HG03060 (cell line): ENCODE data around the gene NKAP.
"Not testable (repeated sequence)": the region's sequence is repeated elsewhere in the genome, so short reads cannot be mapped to it uniquely, and the experiment has no call there.

Source experiments
- ATAC-seq: cut with Tn5 transposase; IDR thresholded peaks from one replicate; pipeline ENCODE4 v1.9.1; 2021; ENCODE audit warnings: low read depth, moderate number of reproducible peaks; ENCODE audit not compliant: unreplicated experiment

NKAP gene

GRCh38 chrX:119942173-119942819 is 1.3 kb downstream of the NKAP start:
- no peak for ATAC-seq

GRCh38 chrX:119941336-119941735 is 2.2 kb downstream of the NKAP start:
- no peak for ATAC-seq

- ATAC-seq, result no peak
These were observed 8.2 kb downstream of the NKAP start for GRCh38 chrX:119935215-119935874.

DNA sequence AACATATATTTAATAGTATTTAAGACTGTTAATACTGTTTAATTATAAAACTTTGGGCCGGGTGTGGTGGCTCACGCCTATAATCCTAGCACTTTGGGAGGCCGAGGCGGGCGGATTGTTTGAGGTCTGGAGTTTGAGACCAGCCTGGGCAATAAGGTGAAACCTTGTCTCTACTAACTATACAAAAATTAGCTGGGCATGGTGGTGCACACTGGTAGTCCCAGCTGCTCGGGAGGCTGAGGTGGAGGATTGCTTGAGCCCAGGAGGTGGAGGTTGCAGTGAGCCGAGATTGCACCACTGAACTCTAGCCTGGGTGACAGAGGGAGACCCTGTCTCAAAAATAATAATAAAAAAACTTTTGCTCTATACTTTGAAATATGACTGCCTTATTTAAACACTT is 21.2 kb downstream of the NKAP start:
- not testable (repeated sequence) for ATAC-seq

GRCh38 chrX:119919835-119920585 is 23.5 kb downstream of the NKAP start:
- no peak for ATAC-seq

- no peak for ATAC-seq
These were observed 25.7 kb downstream of the NKAP start for GRCh38 chrX:119917877-119918276.

GRCh38 chrX:119916310-119916709 is 27.2 kb downstream of the NKAP start:
- ATAC-seq, result no peak

DNA sequence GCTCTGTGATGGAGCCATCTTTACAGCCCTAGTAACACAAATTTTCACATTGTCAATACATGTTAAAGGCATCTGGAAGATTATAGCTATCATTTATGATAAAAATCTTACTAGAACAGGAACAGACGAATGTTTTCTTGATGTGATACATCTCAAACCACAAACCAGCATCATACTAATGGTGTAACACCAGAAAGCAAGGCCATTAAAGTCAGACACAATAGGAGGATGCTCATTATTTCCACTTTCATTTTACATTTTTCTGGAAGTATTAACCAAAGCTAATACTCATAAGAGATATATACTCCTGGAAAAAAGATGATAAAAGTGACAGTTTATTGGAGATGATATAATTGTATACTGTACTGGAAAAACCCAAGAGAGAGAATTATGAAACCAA is 42.6 kb downstream of the NKAP start:
- no peak for ATAC-seq

- ATAC-seq, result no peak
These were observed 44.4 kb downstream of the NKAP start for GRCh38 chrX:119899125-119899524.

GRCh38 chrX:119895843-119896326 is 47.7 kb downstream of the NKAP start, which contains the start of gene AKAP14:
Gene AKAP14 (plus strand): TSS chrX:119895893. CDS start chrX:119903224, 7,331 bp downstream.
- no peak for ATAC-seq

DNA sequence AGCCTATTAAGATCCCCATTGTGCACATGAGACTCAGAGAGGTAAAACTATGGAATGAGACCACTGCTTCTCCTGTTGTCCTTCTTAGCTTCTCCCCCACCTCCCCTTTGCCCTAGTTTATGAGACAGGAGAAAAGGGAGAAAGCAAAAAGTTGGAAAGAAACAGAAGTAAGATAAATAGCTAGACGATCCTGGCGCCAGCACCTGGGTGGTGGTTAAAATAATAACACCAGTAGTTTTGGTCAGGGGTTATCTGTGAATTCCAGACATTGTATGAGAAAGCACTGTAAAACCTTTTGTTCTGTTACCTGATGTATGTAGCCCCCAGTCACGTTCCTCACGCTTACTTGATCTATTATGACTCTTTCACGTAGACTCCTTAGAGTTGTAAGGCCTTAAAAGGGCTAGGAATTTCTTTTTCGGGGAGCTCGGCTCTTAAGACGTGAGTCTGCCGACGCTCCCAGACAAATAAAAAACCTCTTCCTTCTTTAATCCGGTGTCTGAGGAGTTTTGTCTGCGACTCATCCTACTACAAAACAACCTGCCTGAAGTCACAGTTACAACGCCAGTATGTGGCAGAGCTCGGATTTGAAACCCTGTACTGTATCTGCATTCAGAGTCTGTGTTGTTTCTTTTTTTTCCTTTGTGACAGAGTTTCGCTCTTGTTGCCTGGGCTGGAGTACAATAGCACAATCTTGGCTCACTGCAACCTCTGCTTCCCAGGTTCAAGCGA is 51.4 kb downstream of the NKAP start:
- not testable (repeated sequence) for ATAC-seq

DNA sequence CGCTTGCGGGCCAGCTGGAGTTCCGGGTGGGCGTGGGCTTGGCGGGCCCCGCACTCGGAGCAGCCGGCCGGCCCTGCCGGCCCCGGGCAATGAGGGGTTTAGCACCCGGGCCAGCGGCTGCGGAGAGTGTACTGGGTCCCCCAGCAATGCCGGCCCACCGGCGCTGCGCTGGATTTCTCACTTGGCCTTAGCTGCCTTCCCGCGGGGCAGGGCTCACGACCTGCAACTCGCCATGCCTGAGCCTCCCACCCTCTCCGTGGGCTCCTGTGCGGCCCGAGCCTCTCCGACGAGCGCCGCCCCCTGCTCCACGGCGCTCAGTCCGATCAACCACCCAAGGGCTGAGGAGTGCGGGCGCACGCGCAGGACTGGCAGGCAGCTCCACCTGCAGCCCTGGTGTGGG is 52.9 kb downstream of the NKAP start:
- not testable (repeated sequence) for ATAC-seq

- no peak for ATAC-seq
These were observed 55.7 kb downstream of the NKAP start for GRCh38 chrX:119887721-119888425.

DNA sequence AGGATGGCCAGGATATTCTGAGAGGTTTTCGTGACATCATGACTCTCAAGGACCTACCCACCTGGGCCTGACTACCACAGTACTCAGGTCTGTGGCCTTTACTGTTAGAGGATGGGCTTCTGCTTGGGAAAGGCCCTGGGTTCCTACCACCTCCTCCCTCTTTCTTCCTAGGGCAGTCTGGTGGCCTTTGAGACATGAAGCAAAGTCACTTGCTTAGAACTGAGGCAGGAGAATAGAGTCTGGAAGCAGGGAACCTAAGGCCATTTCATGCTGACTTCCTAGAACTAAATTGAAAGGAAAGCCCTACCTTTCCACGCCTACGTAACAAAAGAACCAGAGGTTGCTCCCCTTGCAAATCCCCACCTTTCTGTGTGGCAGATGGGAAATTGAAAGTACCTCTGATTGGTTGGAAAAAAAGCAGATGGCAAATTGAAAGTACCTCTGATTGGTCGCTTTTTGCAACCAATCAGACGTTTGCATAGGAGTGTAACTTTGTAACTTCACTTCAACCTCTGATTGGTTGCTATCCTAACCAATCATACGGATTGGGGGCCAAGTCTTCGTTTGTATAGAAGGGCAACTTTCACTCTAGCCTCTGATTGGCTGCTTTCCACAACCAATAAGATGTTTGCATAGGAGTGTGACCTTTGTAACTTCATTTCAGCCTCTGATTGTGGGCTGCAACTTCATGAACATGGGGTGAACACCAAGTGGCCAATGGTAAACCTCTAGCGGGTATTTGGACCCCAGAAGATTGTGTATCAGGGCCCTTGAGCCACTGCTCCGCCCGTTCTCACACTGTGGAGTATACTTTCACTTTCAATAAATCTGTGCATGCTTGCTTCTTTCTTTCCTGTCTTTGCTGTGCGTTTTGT is 57.8 kb downstream of the NKAP start:
- ATAC-seq, result no peak

DNA sequence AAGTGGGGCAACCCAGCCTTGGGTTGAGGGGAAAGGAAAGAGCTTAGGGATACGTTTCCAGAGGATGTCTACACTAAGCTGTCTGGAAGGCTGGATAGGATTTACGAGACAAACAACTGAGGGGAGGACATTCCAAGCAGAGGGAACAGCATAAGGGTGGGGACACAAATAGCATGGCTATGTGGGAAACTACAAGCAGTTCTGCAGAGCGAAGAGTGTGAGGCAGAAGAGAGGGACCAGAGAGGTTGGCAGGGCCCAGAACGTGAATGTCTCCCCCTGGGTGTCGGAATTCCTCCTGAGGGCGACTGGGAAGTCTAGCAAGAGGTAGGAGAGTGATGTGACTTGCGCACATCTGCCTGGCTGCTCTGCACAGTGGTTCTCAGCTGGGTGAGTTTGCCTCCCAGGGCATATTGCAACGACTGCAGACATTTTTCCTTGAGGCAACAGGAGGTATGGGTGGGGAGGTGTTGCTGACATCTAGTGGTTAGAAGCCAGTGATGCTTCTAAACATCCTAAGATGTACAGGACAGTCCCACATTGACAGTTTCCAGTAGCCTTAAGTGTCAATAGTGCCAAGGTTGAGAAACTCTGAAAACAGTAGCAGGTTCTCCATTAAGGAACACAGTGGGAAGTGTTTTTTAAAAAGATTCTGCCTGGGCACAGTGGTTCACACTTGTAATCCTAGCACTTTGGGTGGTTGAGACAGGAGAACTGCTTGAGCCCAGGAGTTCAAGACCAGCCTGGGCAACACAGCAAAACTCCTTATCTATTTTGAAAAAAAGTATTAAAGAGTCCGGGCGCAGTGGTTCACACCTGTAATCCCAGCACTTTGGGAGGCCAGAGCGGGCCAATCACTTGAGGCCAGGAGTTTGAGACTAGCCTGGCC is 62.8 kb downstream of the NKAP start:
- no peak for ATAC-seq

DNA sequence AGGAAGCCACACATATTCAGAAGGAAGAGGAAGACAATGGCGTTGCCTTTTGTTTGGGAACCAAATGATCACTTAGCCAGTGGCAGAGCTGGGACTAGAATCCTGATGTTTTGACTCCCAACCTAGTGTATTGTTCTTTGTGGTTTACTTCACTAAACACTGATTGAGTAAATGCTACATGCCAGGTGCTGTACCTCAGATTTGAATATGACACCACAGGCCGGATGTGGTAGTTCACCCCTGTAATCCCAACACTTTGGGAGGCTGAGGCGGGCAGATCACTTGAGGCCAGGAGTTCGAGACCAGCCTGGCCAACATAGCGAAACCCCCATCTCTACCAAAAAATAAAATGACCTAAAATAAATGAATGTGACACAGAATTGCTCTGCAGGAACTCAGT is 63.5 kb downstream of the NKAP start:
- ATAC-seq, result no peak

- ATAC-seq, result no peak
These were observed 64.8 kb downstream of the NKAP start for GRCh38 chrX:119878740-119879139.
